Ovary (tissue), 3 donors: ENCODE measurements around the gene SMARCC1.

ENCODE experiments used
- CTCF ChIP-seq, 3 donors: fragments of 450-650 bp in 2 of 3; fragments of 200-600 bp in 1 of 3; IDR thresholded peaks; one replicate each; pipeline versions ENCODE4 v1.5.1 to v1.8.0; 2016 to 2022; ENCODE audit warnings: antibody characterized with exemption in 3 of 3, mild to moderate bottlenecking in 1 of 3
- POLR2A ChIP-seq: fragments of 450-650 bp; IDR thresholded peaks from one replicate; pipeline ENCODE4 v1.6.1; 2017; ENCODE audit warnings: antibody characterized with exemption, mild to moderate bottlenecking, moderate library complexity
- donor health status: DM: no; HTN: no; CAD: no.

DNA sequence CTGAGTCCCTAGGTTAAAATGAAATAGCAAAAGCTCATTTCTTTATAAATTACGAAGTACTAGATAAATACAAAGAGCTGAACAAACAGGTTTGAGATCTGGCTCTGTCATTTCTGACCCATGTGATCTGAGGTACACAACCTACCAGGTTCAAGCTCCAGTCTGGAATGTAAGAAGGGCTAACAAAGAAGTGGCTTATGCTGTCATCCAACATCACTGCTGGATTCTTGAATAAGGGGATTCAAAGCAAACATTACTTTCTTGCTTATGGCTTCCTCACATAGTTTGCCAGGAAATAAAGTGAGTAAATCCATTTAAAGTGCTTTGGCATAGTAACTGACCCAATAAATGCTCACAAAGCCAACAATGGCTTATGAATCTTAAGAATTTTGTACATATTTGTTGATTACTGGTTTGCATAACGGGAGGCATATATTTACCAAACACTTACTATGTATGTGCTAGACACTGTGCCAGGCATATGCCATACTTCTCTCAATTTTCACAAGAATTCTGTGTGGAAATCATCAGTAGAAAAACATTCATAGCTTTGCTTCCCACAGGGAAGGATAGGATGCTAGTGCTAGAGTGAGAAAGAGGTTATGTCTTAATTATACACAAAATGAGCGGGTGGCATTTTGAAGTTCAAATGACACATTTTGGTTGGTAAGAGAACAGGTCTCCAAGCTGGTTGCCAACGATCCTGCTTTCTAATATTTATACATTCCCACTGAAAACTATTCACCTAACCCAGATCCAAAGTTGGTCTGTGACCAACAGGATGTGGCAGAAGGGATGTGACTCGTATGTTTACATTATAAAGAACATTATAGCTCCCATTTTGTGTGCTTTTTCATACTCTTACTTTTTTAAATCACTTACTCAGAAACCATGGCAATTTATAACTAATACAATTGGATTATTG, 164.3 kb downstream of the SMARCC1 start:
- no peak for TF ChIP-seq CTCF (IDR thresholded peaks at IDR 0.05)
- TF ChIP-seq POLR2A, result no peak
